HK-2 (cell line): ENCODE results near the gene TGFBR2.
A peak's percentile ranks its signal among the peaks of the same experiment; 100 is the strongest.

Experiments
- DNase-seq: peaks from one replicate; pipeline ENCODE4 v3.0.0-alpha.2; 2018; ENCODE audit not compliant: unreplicated experiment

Gene TGFBR2

GRCh38 chr3:30692498-30693130 is 86.2 kb downstream of the TGFBR2 start:
- no peak for DNase-seq

GRCh38 chr3:30693470-30694120 is 87.2 kb downstream of the TGFBR2 start:
- no peak for DNase-seq

- no peak for DNase-seq
Observed at GRCh38 chr3:30694148-30694547, 87.7 kb downstream of the TGFBR2 start.

- no peak for DNase-seq
Observed at GRCh38 chr3:30694668-30695067, 88.3 kb downstream of the TGFBR2 start.

GRCh38 chr3:30695302-30696061 is 89.1 kb downstream of the TGFBR2 start:
- no peak for DNase-seq

- no peak for DNase-seq
Observed at GRCh38 chr3:30696403-30696819, 90.0 kb downstream of the TGFBR2 start.

- DNase-seq = no peak
Observed at GRCh38 chr3:30696896-30697295, 90.5 kb downstream of the TGFBR2 start.

- no peak for DNase-seq
Observed at GRCh38 chr3:30698549-30698948, 92.1 kb downstream of the TGFBR2 start.

- DNase-seq = no peak
Observed at GRCh38 chr3:30699927-30700326, 93.5 kb downstream of the TGFBR2 start.

GRCh38 chr3:30700702-30701321 is 94.4 kb downstream of the TGFBR2 start:
- no peak for DNase-seq

GRCh38 chr3:30702038-30702827 is 95.8 kb downstream of the TGFBR2 start:
- DNase-seq = no peak

GRCh38 chr3:30702828-30703397 is 96.5 kb downstream of the TGFBR2 start:
- no peak for DNase-seq

- DNase-seq = peak; percentile 6
Observed at GRCh38 chr3:30704931-30705890, 98.8 kb downstream of the TGFBR2 start.

- no peak for DNase-seq
Observed at GRCh38 chr3:30707825-30708224, 101.4 kb downstream of the TGFBR2 start.

- DNase-seq = no peak
Observed at GRCh38 chr3:30708472-30708871, 102.1 kb downstream of the TGFBR2 start.

GRCh38 chr3:30710017-30710416 is 103.6 kb downstream of the TGFBR2 start:
- DNase-seq = no peak

GRCh38 chr3:30711151-30711550 is 104.8 kb downstream of the TGFBR2 start:
- DNase-seq = no peak

GRCh38 chr3:30711867-30712266 is 105.5 kb downstream of the TGFBR2 start:
- no peak for DNase-seq

- DNase-seq = no peak
Observed at GRCh38 chr3:30712991-30713390, 106.6 kb downstream of the TGFBR2 start.

- no peak for DNase-seq
Observed at GRCh38 chr3:30713885-30714503, 107.6 kb downstream of the TGFBR2 start.
